VCaP (cell line): ENCODE measurements around the gene NDUFA9.

ENCODE experiments used
- H3K27ac ChIP-seq: fragments of 450-650 bp; 2 replicates; pipeline ENCODE4 v1.5.1; 2017
- TF ChIP-seq, protein P1 (sequence below): fragments of 450-650 bp; conservative IDR thresholded peaks from 2 replicates; pipeline ENCODE4 v1.5.1; 2017; ENCODE audit warnings: mild to moderate bottlenecking, moderate library complexity

The NDUFA9 gene

DNA sequence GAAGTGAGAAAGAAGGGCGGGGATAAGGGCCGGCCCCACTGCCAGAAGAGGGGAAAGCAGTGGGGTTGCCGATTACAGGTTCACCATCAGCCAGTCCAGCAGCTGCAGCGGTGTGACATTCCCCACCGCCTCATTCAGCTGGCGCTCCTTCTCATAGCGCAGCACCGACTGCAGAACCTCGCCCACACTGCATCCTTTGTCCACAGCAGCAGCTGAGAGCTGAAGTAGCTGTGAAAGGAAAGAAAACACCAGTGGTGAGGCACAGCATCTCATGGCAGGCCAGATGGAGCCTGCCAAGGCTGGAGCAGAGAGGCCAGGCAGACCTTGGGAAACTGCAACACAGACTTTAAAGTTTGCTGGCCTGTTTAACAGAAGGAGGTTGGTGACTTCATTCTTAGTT lies 33.2 kb upstream of the NDUFA9 start:
- no peak overlapping the region for H3K27ac ChIP-seq
- TF ChIP-seq, protein P1, sequence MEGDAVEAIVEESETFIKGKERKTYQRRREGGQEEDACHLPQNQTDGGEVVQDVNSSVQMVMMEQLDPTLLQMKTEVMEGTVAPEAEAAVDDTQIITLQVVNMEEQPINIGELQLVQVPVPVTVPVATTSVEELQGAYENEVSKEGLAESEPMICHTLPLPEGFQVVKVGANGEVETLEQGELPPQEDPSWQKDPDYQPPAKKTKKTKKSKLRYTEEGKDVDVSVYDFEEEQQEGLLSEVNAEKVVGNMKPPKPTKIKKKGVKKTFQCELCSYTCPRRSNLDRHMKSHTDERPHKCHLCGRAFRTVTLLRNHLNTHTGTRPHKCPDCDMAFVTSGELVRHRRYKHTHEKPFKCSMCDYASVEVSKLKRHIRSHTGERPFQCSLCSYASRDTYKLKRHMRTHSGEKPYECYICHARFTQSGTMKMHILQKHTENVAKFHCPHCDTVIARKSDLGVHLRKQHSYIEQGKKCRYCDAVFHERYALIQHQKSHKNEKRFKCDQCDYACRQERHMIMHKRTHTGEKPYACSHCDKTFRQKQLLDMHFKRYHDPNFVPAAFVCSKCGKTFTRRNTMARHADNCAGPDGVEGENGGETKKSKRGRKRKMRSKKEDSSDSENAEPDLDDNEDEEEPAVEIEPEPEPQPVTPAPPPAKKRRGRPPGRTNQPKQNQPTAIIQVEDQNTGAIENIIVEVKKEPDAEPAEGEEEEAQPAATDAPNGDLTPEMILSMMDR, result no peak

DNA sequence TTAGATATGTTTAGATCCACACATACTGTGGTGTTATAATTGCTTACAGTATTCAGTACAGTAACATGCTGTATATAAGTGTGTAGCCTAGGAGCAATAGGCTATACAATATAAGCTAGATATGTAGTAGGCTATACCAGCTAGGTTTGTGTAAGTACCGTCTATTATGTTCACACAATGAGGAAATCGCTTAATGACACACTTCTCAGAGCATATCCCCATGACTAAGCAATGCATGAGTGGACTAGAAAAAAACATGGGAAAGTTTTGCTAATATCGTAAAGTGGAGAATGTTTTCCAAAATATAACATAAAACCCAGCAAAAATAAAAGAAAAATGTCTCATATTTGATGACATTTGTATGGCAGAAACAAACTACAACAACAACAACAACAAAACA lies 27.4 kb upstream of the NDUFA9 start:
- TF ChIP-seq, protein P1, result no peak
- H3K27ac ChIP-seq, result no peak overlapping the region

DNA sequence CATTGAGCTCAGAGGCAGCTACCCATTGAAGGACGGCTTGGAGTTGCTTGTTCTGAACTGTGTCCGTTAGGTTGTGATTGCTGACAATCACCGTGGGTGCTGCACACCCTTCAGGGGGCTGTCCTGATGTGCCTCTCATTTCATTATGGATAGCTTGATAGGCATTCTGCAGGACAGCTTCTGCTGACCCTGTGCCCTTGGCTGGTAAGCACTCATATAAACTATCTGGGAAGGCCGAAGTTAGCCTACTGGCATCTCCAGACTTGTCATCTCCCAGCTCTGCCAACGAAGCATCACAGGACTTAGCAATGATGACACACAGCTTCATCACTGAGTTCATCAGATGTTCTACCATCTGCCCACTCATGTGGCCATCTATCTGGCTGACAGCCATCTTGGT lies 22.4 kb upstream of the NDUFA9 start:
- TF ChIP-seq, protein P1, result no peak
- no peak overlapping the region for H3K27ac ChIP-seq

DNA sequence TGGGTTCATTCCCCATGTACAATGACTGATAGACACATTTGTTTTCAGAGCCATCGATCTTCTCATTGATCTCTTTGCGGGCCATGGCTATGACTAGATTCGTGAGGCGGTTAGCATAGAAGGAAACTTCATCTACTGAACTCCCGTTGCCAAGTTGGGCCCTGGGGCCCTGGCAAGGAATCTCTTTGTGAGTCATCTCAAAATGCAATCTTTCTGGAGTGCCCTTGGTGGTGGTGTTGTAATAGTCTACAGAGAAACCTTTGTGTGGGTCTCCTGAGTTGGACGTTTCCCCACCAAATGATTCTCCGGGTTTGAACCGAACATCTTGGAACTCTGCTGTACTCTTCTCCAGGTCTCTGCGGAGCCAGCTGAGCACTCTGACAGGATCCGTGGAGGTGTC lies 20.5 kb upstream of the NDUFA9 start:
- TF ChIP-seq, protein P1, result no peak
- no peak overlapping the region for H3K27ac ChIP-seq

DNA sequence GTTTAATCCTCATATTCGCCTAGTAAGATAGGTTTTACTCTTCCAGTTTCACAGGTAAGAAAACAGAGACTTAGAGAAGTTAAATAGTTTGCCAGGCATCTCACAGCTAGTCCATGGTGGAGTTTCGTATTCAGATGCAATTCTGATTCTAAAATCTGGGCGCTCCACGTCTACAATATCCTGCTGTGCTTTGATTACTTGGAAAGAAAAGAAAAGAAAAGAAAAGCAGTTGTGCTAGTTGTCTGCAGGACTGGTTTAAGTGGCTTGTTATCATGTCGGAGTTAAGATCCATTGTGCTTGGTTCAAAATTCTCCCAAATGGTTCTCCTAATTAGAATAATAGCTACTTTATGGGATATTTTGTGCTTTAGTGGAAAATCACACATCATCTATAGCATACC lies 18.7 kb upstream of the NDUFA9 start:
- TF ChIP-seq, protein P1, result no peak
- H3K27ac ChIP-seq, result no peak overlapping the region

DNA sequence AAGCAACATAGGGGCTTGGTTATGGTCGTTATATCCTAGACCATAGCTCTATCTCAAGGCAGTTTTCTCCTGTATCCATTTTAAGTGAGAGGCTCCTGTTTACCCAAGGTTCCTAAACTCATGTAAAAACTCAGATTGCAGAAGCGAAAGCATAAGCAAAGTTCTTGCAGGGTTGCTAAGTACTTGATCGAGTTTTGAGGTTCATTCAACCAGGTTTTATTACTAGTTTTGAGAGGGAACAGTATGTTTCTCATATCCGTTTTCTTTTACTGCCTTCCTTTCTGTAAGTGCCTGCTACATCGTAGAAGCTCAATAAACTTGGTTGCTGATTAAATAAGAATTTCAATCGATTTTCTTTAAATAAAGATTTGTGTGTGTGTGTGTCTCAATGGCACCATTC lies 5.2 kb upstream of the NDUFA9 start:
- TF ChIP-seq, protein P1, result no peak
- no peak overlapping the region for H3K27ac ChIP-seq

DNA sequence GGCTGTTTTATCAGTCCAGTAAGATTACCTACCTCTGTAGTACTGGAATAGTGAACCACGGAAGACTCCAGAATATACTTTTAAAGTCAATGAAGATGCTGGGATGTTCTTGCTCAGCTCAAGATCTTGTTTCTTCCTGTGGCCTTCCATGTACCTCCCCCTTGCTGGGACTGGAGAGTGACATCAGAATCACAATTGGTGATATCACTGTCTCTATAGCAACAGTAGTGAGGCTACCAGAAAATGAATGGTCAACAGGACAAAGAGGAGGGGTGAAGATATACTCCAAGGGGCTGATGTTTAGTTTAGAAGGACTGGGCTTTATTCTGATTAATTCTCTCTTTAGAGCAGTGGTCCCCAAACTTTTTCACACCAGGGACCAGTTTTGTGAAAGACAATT lies 3.9 kb upstream of the NDUFA9 start:
- TF ChIP-seq, protein P1, result no peak
- H3K27ac ChIP-seq, result no peak overlapping the region

DNA sequence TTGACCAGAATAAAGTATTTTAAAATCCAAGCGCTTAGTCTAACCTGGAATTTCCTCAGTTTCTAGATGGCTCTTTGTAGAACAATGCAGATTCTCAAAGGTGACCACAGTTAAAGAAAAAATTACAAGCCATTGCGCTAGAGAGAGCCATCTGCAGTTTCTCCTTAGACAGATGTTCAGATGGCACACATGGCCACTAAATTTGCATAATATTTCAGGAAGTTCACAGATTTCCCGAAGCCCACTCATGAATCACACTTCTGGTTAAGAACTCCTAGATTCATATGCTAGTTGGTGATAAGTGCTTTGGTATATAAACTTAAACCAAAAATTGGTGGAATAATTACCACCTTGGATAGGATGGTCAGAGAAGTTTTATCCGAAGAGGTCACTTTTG lies 812 bp upstream of the NDUFA9 start:
- TF ChIP-seq, protein P1, result no peak
- peak overlapping the region; percentile 87 for H3K27ac ChIP-seq
